ENCODE measurements around the gene PKD2L1. TPM values are rescaled to one million over a fixed set of nuclear protein-coding genes. Genes with fewer than 3 reads are reported as not detected.
"Not testable (repeated sequence)": the region's sequence is repeated elsewhere in the genome, so short reads cannot be mapped to it uniquely, and the experiment has no call there.

PKD2L1 gene
- total and polyA plus RNA-seq, 2 donors, result 0.19 to 6.1 TPM

DNA sequence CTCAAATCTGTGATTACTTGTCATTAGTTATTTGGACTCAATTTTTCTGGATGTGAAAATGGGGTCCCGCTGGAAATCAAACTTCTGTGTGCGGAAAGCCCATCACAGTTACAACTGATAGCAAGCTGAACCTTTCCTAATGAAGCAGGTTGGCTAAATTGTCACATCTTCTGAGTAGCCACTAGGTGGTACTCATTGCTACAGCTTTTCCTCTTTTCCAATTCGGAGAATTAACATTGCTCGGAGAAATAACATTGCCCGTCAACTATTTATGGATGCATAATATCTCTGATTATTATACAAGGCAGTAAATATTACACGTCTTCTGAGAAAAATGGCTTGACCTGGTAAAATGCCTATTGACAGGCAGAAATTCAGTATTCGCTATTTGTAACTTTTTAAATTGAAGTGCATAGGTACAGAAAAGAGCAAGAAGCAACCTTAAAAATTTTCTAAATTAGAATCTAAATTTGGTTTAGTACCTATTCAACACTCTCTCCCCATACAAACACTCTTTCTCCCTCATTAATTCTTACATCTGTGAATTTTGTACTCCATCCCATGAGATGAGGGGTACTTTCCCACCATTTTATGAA, 26.2 kb downstream of the PKD2L1 start:
- 41% methylated on average over 7 of the region's 7 CpGs for WGBS
- Histone ChIP-seq H3K27me3 (ENCODE audit: control insufficient read depth in 2 of 2, insufficient read depth in 1 of 2, low read length in 1 of 2) (peaks cover 0 to 10% of the 10 kb centered on the region in 2 donors), H3K27ac (ENCODE audit: low read depth in 1 of 2, low read length in 1 of 2) (no peak overlapping the region), H3K9me3 (ENCODE audit: control insufficient read depth in 2 of 2, insufficient read depth in 1 of 2, low read length in 1 of 2) (no peaks in the 10 kb centered on the region), H3K4me1 (ENCODE audit: control insufficient read depth in 2 of 2, insufficient read depth in 2 of 2, low read length in 2 of 2) (no peaks in the 10 kb centered on the region), H3K4me3 (ENCODE audit: low read length in 2 of 2) (no peak overlapping the region), H3K36me3 (ENCODE audit: control insufficient read depth in 2 of 2, insufficient read depth in 2 of 2, low read length in 1 of 2) (no peaks in the 10 kb centered on the region)
- DNase-seq (ENCODE audit: low read depth in 6 of 9, low spot score in 9 of 9), result no peak

DNA sequence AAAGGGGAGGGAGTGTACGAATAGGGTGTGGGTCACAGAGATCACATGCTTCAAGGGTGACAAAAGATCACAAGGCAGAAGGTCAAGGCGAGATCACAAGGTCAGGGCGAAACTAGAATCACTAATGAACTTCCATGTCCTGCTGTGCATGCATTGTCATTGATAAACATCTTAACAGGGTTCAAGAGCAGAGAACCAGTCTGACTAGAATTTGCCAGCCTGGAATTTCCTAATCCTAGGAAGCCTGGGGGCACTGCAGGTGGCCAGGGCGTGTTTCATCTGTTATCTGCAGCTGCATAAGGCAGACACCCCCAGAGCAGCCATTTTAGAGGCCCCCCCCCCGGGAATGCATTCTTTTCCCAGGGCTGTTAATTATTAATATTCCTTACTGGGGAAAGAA, 28.9 kb downstream of the PKD2L1 start:
- DNase-seq (ENCODE audit: low read depth in 6 of 9, low spot score in 9 of 9); H3K4me1 ChIP-seq (ENCODE audit: control insufficient read depth in 2 of 2, insufficient read depth in 2 of 2, low read length in 2 of 2); H3K36me3 ChIP-seq (ENCODE audit: control insufficient read depth in 2 of 2, insufficient read depth in 2 of 2, low read length in 1 of 2); H3K4me3 ChIP-seq (ENCODE audit: low read length in 2 of 2); H3K9me3 ChIP-seq (ENCODE audit: control insufficient read depth in 2 of 2, insufficient read depth in 1 of 2, low read length in 1 of 2); H3K27ac ChIP-seq (ENCODE audit: low read depth in 1 of 2, low read length in 1 of 2): not testable (repeated sequence)
- H3K27me3 ChIP-seq (ENCODE audit: control insufficient read depth in 2 of 2, insufficient read depth in 1 of 2, low read length in 1 of 2), result peaks cover 0 to 18% of the 10 kb centered on the region in 2 donors
- 85% methylated on average over 5 of the region's 5 CpGs for WGBS

DNA sequence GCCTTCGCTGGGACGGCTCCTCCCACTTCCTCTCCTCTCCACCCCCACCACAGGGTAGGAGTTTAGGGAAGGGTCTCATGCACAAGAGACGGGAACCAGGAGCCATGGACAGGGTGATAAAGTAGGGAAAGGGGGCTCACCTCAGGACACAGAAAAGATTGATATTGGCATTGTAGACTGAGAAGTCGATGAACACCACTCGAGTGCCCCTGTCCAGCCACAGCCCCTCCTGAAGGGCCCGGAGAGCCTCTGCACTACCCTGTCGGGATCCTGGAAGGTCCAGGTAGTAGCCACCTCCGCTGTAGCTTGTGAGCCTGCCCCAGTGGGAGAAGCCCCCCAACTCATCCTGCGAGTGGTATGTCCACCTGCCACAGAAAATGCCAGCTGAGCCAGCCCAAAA, 32.8 kb downstream of the PKD2L1 start:
- no peak overlapping the region for H3K27ac ChIP-seq (ENCODE audit: low read depth in 1 of 2, low read length in 1 of 2)
- H3K27me3 ChIP-seq (ENCODE audit: control insufficient read depth in 2 of 2, insufficient read depth in 1 of 2, low read length in 1 of 2), result peaks cover 0 to 24% of the 10 kb centered on the region in 2 donors
- no peaks in the 10 kb centered on the region for H3K36me3 ChIP-seq (ENCODE audit: control insufficient read depth in 2 of 2, insufficient read depth in 2 of 2, low read length in 1 of 2)
- H3K9me3 ChIP-seq (ENCODE audit: control insufficient read depth in 2 of 2, insufficient read depth in 1 of 2, low read length in 1 of 2), result no peaks in the 10 kb centered on the region
- 75% methylated on average over 9 of the region's 9 CpGs for WGBS
- H3K4me3 ChIP-seq (ENCODE audit: low read length in 2 of 2), result no peak overlapping the region
- DNase-seq (ENCODE audit: low read depth in 6 of 9, low spot score in 9 of 9), result no peak
- no peaks in the 10 kb centered on the region for H3K4me1 ChIP-seq (ENCODE audit: control insufficient read depth in 2 of 2, insufficient read depth in 2 of 2, low read length in 2 of 2)

DNA sequence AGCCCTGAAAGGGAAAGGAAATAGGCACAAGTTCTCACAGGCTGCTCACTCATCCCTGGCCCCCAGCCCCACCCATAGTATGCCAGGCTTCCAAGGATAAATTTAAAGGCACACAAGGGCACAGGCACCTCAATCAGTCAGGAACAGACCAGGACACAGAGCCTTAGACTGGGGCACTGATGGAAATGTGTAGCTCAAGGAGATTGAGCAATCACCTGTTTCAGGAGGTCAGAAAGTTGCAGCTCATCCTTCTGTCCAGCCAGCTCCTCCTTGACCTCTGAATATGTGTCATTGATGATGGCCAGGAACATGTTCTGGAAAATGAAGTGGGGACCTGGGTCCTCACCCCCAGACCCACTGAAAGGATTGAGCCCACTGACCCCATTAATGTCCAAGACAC, 37.0 kb downstream of the PKD2L1 start:
- Histone ChIP-seq H3K4me1 (ENCODE audit: control insufficient read depth in 2 of 2, insufficient read depth in 2 of 2, low read length in 2 of 2) (no peaks in the 10 kb centered on the region), H3K4me3 (ENCODE audit: low read length in 2 of 2) (no peak overlapping the region), H3K9me3 (ENCODE audit: control insufficient read depth in 2 of 2, insufficient read depth in 1 of 2, low read length in 1 of 2) (no peaks in the 10 kb centered on the region), H3K27ac (ENCODE audit: low read depth in 1 of 2, low read length in 1 of 2) (no peak overlapping the region), H3K27me3 (ENCODE audit: control insufficient read depth in 2 of 2, insufficient read depth in 1 of 2, low read length in 1 of 2) (peaks cover 0 to 24% of the 10 kb centered on the region in 2 donors), H3K36me3 (ENCODE audit: control insufficient read depth in 2 of 2, insufficient read depth in 2 of 2, low read length in 1 of 2) (no peaks in the 10 kb centered on the region)
- no peak for DNase-seq (ENCODE audit: low read depth in 6 of 9, low spot score in 9 of 9)

DNA sequence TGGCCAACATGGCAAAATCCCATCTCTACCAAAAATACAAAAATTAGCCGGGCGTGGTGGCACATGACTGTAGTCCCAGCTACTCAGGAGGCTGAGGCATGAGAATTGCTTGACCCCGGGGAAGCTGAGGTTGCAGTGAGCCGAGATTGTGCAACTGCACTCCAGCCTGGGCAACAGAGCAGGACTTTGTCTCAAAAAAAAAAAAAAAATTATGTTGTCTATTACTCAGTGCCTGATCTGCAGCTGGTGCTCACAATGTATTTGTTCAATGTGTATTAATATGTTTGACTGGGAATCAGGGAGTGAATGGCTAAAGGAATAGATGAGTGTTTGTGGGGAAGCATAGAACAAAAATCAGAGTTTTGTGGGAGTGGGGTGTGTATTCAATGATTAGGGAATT, 37.7 kb downstream of the PKD2L1 start:
- DNase-seq (ENCODE audit: low read depth in 6 of 9, low spot score in 9 of 9); H3K27ac ChIP-seq (ENCODE audit: low read depth in 1 of 2, low read length in 1 of 2); H3K9me3 ChIP-seq (ENCODE audit: control insufficient read depth in 2 of 2, insufficient read depth in 1 of 2, low read length in 1 of 2); H3K4me3 ChIP-seq (ENCODE audit: low read length in 2 of 2); H3K4me1 ChIP-seq (ENCODE audit: control insufficient read depth in 2 of 2, insufficient read depth in 2 of 2, low read length in 2 of 2); H3K36me3 ChIP-seq (ENCODE audit: control insufficient read depth in 2 of 2, insufficient read depth in 2 of 2, low read length in 1 of 2): not testable (repeated sequence)
- 93% methylated on average over 4 of the region's 4 CpGs for WGBS
- peaks cover 0 to 23% of the 10 kb centered on the region in 2 donors for H3K27me3 ChIP-seq (ENCODE audit: control insufficient read depth in 2 of 2, insufficient read depth in 1 of 2, low read length in 1 of 2)

DNA sequence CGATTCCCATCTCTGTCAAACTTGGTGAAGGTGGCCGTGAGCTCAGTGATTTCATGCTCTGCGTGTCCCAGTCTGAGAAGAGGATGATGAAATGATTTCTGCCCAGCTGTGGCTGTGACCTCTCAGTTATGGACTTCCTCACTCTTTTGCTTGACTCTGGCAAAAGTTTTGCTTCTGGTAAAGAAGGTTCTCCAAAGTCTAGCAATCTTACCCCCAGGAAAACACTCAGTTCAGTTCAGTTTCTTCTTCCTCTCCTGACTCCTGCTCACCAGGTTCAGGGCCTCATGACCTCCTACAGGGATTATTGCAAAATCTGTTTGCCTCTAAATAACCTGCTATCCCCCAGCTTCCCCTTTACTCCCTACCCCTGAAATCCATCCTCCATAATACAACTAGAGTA, 38.7 kb downstream of the PKD2L1 start:
- Histone ChIP-seq H3K27ac (ENCODE audit: low read depth in 1 of 2, low read length in 1 of 2) (no peak overlapping the region), H3K9me3 (ENCODE audit: control insufficient read depth in 2 of 2, insufficient read depth in 1 of 2, low read length in 1 of 2) (no peaks in the 10 kb centered on the region), H3K36me3 (ENCODE audit: control insufficient read depth in 2 of 2, insufficient read depth in 2 of 2, low read length in 1 of 2) (no peaks in the 10 kb centered on the region), H3K4me1 (ENCODE audit: control insufficient read depth in 2 of 2, insufficient read depth in 2 of 2, low read length in 2 of 2) (peaks cover 0 to 4% of the 10 kb centered on the region in 2 donors), H3K27me3 (ENCODE audit: control insufficient read depth in 2 of 2, insufficient read depth in 1 of 2, low read length in 1 of 2) (peaks cover 0 to 17% of the 10 kb centered on the region in 2 donors), H3K4me3 (ENCODE audit: low read length in 2 of 2) (no peak overlapping the region)
- 93% methylated on average over 3 of the region's 3 CpGs for WGBS
- DNase-seq (ENCODE audit: low read depth in 6 of 9, low spot score in 9 of 9), result no peak

DNA sequence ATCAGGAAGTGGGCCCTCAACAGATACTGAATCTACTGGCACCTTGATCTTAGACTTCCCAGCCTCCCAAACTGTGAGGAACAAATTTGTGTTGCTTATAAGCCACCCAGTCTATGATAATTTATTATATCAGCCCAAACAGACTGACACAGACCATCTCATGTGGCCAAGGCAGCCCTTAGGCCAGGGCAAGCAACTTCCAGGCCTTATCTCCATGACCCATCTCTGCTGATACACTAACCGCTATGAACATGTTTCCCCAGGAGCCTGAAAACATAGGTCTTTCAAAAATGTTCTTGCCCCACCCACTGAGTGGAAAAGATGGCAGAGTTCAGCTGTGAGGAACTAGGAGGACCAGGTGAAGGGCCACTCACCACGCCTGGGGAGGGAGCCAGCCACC, 40.4 kb downstream of the PKD2L1 start:
- Histone ChIP-seq H3K4me1 (ENCODE audit: control insufficient read depth in 2 of 2, insufficient read depth in 2 of 2, low read length in 2 of 2) (peaks cover 7 to 14% of the 10 kb centered on the region in 2 donors), H3K27ac (ENCODE audit: low read depth in 1 of 2, low read length in 1 of 2) (no peak overlapping the region), H3K36me3 (ENCODE audit: control insufficient read depth in 2 of 2, insufficient read depth in 2 of 2, low read length in 1 of 2) (no peaks in the 10 kb centered on the region), H3K27me3 (ENCODE audit: control insufficient read depth in 2 of 2, insufficient read depth in 1 of 2, low read length in 1 of 2) (peaks cover 0 to 10% of the 10 kb centered on the region in 2 donors), H3K4me3 (ENCODE audit: low read length in 2 of 2) (no peak overlapping the region), H3K9me3 (ENCODE audit: control insufficient read depth in 2 of 2, insufficient read depth in 1 of 2, low read length in 1 of 2) (peaks cover 0 to 1% of the 10 kb centered on the region in 2 donors)
- 92% methylated on average over 2 of the region's 2 CpGs for WGBS
- DNase-seq (ENCODE audit: low read depth in 6 of 9, low spot score in 9 of 9), result no peak

DNA sequence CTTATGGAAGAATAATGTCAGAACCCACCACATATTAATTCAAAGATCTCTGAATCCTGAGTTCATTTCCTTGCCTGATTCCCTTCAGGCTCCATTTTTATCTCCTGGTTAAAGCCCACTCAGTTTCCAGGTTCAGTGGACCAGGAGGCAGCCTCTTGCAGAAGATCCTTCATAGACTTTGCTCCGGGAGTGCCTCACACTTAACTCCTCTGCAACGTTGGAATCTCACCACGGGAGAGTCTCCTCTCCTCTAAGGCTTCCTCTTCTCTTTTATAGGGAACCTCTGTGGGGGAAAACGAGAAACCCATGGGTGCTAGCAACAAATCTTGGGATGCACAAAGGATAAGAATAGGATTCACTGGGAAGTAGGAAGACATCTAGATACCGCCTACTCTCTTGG, 41.8 kb downstream of the PKD2L1 start:
- H3K4me3 ChIP-seq (ENCODE audit: low read length in 2 of 2), result no peak overlapping the region
- H3K27ac ChIP-seq (ENCODE audit: low read depth in 1 of 2, low read length in 1 of 2), result no peak overlapping the region
- 91% methylated on average over 5 of the region's 5 CpGs for WGBS
- DNase-seq (ENCODE audit: low read depth in 6 of 9, low spot score in 9 of 9), result no peak
- no peaks in the 10 kb centered on the region for H3K36me3 ChIP-seq (ENCODE audit: control insufficient read depth in 2 of 2, insufficient read depth in 2 of 2, low read length in 1 of 2)
- H3K4me1 ChIP-seq (ENCODE audit: control insufficient read depth in 2 of 2, insufficient read depth in 2 of 2, low read length in 2 of 2), result peaks cover 7 to 14% of the 10 kb centered on the region in 2 donors
- H3K27me3 ChIP-seq (ENCODE audit: control insufficient read depth in 2 of 2, insufficient read depth in 1 of 2, low read length in 1 of 2), result peaks cover 0 to 7% of the 10 kb centered on the region in 2 donors
- H3K9me3 ChIP-seq (ENCODE audit: control insufficient read depth in 2 of 2, insufficient read depth in 1 of 2, low read length in 1 of 2), result peaks cover 0 to 1% of the 10 kb centered on the region in 2 donors

DNA sequence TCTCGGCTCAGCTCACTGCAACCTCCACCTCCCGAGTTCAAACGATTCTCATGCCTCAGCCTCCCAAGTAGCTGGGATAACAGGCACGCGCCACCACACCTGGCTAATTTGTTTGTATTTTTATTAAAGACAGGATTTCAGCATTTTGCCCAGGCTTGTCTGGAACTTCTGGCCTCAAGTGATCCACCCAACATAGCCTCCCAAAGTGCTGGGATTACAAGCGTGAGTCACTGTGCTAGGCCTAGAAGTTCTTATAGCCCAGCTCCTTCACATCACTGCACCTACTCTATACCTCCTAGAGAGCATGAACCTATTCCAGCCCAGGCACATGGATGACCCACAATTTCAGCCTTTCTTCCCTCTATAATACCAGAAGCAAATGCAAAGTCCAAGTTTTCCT, 42.3 kb downstream of the PKD2L1 start:
- H3K27ac ChIP-seq (ENCODE audit: low read depth in 1 of 2, low read length in 1 of 2), result no peak overlapping the region
- no peak for DNase-seq (ENCODE audit: low read depth in 6 of 9, low spot score in 9 of 9)
- no peaks in the 10 kb centered on the region for H3K36me3 ChIP-seq (ENCODE audit: control insufficient read depth in 2 of 2, insufficient read depth in 2 of 2, low read length in 1 of 2)
- 98% methylated on average over 6 of the region's 6 CpGs for WGBS
- peaks cover 7 to 14% of the 10 kb centered on the region in 2 donors for H3K4me1 ChIP-seq (ENCODE audit: control insufficient read depth in 2 of 2, insufficient read depth in 2 of 2, low read length in 2 of 2)
- H3K27me3 ChIP-seq (ENCODE audit: control insufficient read depth in 2 of 2, insufficient read depth in 1 of 2, low read length in 1 of 2), result peaks cover 0 to 3% of the 10 kb centered on the region in 2 donors
- H3K9me3 ChIP-seq (ENCODE audit: control insufficient read depth in 2 of 2, insufficient read depth in 1 of 2, low read length in 1 of 2), result peaks cover 0 to 1% of the 10 kb centered on the region in 2 donors
- H3K4me3 ChIP-seq (ENCODE audit: low read length in 2 of 2), result no peak overlapping the region
